Small intestine (tissue), 7 donors: Measurements from ENCODE around the gene SGMS1. TPM values are rescaled to one million over a fixed set of nuclear protein-coding genes. Genes with fewer than 3 reads are reported as not detected.
"Not testable (repeated sequence)": the region's sequence is repeated elsewhere in the genome, so short reads cannot be mapped to it uniquely, and the experiment has no call there.

ENCODE experiments used
- DNase-seq, 2 donors: peaks; one replicate each; pipeline versions ENCODE4 v3.0.0 to v3.0.0-alpha.2; 2013
- FAIRE-seq: peaks from 2 replicates; lab custom pipeline; 2012; peaks lifted over from hg19 to GRCh38; lab: Jason Lieb, UNC
- H3K27ac ChIP-seq, 3 donors: one replicate each; pipeline ENCODE4 v1.5.1; 2013; ENCODE audit warnings: low read length in 2 of 3, mild to moderate bottlenecking in 2 of 3, control low read depth in 1 of 3, inconsistent platforms in 1 of 3, low read depth in 1 of 3, moderate library complexity in 1 of 3
- H3K27me3 ChIP-seq, 3 donors: one replicate each; pipeline ENCODE4 v1.6.1; 2013; ENCODE audit warnings: low read length in 3 of 3, inconsistent platforms in 1 of 3; ENCODE audit not compliant: control insufficient read depth in 3 of 3, insufficient read depth in 3 of 3
- H3K36me3 ChIP-seq, 3 donors: one replicate each; pipeline ENCODE4 v1.6.1; 2013; ENCODE audit warnings: low read length in 3 of 3, inconsistent platforms in 1 of 3, low read depth in 1 of 3, mild to moderate bottlenecking in 1 of 3, moderate library complexity in 1 of 3; ENCODE audit not compliant: control insufficient read depth in 3 of 3, insufficient read depth in 2 of 3
- H3K4me1 ChIP-seq, 3 donors: one replicate each; pipeline ENCODE4 v1.6.1; 2013; ENCODE audit warnings: low read length in 2 of 3, inconsistent platforms in 1 of 3, low read depth in 1 of 3, mild to moderate bottlenecking in 1 of 3, moderate library complexity in 1 of 3; ENCODE audit not compliant: control insufficient read depth in 3 of 3, insufficient read depth in 2 of 3
- H3K4me3 ChIP-seq, 3 donors: one replicate each; pipeline ENCODE4 v1.5.1; 2013; ENCODE audit warnings: low read length in 3 of 3, control low read depth in 1 of 3, inconsistent platforms in 1 of 3, low read depth in 1 of 3, mild to moderate bottlenecking in 1 of 3, moderate library complexity in 1 of 3
- H3K9me3 ChIP-seq, 2 donors: one replicate each; pipeline ENCODE4 v1.6.1; 2013; ENCODE audit warnings: low read depth in 1 of 2, low read length in 1 of 2; ENCODE audit not compliant: control insufficient read depth in 2 of 2, insufficient read depth in 1 of 2
- WGBS, 3 donors: extraction: QIAGEN DNeasy Blood & Tissue Kit; methylation state at CpG; one replicate each; pipeline ENCODE4 v1.1.7; 2013; 5-methylcytosine and 5-hydroxymethylcytosine counted together
- polyA plus RNA-seq, 4 donors: library from polyadenylated mRNA; stranded (reverse) in 3 of 4; unstranded in 1 of 4; fragments of 200-250 nt in 3 of 4; fragments of 120-200 nt in 1 of 4; gene quantifications; one replicate each; pipeline versions ENCODE4 v1.2.1 to v1.2.3, GENCODE V29; 2013
- donor health status: healthy with polysubstance abuse.
- donor health status: control.
- donor health status: control.
- donor health status: Bipolar disorder and iron deficiency.
- donor health status: healthy.

Gene SGMS1
- polyA plus RNA-seq, 4 donors: 7.6 to 28.2 (median 11.4) TPM

DNA sequence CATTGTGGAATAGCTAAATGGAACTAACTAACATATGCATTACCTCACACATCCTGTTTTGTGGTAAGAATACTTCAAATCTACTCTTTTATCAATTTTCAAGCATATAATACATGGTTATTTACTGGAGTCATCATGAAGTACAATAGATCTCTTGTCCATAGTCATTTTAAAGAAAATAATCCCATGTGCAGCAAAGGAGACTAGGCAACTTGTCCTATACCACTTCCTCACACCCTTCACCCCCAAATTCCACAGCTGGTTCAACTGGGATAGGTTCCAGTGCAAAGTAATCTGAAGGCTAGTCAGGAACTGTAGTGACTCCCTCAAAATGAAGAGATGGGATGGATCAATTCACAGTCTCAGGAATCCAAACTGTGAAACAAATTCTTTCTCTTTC lies 176.1 kb downstream of the SGMS1 start:
- FAIRE-seq: no peak

DNA sequence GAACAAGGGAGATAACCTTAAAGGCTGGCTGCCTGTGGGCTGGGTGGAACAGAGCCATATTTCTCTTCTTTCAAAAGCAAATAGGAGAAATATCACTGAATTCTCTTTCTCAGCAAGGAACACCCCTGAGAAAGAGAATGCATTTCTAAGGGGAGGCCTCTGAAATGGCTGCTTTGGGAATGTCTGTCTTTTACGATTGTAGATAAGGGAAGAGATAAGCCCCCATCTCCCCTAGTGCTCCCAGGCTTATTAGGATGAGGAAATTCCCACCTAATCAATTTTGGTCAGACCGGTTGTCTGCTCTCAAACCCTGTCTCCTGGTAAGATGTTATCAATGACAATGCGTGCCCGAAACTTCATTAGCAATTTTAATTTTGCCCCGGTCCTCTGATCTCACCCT lies 178.0 kb downstream of the SGMS1 start:
- H3K9me3 ChIP-seq, H3K4me1 ChIP-seq, H3K27me3 ChIP-seq, FAIRE-seq, H3K36me3 ChIP-seq, DNase-seq, H3K4me3 ChIP-seq, H3K27ac ChIP-seq: not testable (repeated sequence)
- WGBS, 3 donors: 89 to 99% (median 94%) methylated on average over 5 of the region's 5 CpGs

More for the DNA sequence above, 176.1 kb downstream of the SGMS1 start:
- no peak overlapping the region for H3K27ac ChIP-seq
- H3K27me3 ChIP-seq: no peaks in the 10 kb centered on the region
- H3K36me3 ChIP-seq: peaks cover 0 to 2% (median 0%) of the 10 kb centered on the region in 3 donors
- H3K9me3 ChIP-seq: peaks cover 0 to 7% of the 10 kb centered on the region in 2 donors
- no peaks in the 10 kb centered on the region for H3K4me1 ChIP-seq
- no peak overlapping the region for H3K4me3 ChIP-seq
- DNase-seq: no peak

DNA sequence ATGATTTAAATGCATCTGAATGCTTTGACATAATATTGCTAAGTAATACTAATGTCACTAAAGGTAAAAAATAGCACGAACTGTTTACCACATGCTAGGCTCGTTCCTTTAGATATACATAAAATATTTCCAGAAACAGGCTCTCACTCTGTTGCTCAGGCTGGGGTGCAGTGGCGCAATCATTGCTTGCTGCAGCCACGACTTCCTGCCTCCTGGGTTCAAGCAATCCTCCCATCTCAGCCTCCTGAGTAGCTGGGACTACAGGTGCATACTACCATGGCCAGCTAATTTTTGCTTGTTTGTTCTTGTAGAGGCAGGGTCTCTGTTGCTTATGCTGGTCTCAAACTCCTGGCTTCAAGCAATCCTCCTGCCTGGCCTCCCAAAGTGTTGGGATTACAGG lies 183.3 kb downstream of the SGMS1 start:
- no peaks in the 10 kb centered on the region for H3K27me3 ChIP-seq
- 79 to 91% (median 79%) methylated on average over 4 of the region's 4 CpGs for WGBS, 3 donors
- no peak overlapping the region for H3K4me3 ChIP-seq
- H3K27ac ChIP-seq: no peak overlapping the region
- H3K36me3 ChIP-seq: no peaks in the 10 kb centered on the region
- no peaks in the 10 kb centered on the region for H3K9me3 ChIP-seq
- no peaks in the 10 kb centered on the region for H3K4me1 ChIP-seq
- no peak for DNase-seq
- FAIRE-seq: no peak

DNA sequence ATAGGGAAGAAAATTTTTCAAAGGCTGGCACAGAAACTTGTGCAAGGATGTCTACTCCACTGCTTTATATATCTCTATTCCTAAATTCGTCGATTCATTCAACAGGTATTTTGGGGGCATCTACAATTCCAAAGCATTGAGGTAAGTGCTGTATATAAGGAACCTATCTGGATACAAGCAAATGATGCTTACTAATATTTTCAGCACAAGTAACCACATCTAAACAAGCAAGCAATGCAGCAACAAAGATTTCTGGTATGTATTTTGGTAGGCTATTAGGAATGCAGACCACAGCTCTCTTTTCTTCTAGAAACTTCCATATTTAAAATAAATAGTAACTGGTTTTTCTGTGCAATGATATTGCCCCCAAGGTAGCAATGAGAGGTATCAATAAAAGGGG lies 183.9 kb downstream of the SGMS1 start:
- Histone ChIP-seq H3K27ac (no peak overlapping the region), H3K36me3 (no peaks in the 10 kb centered on the region), H3K27me3 (no peaks in the 10 kb centered on the region), H3K4me3 (no peak overlapping the region), H3K9me3 (no peaks in the 10 kb centered on the region), H3K4me1 (no peaks in the 10 kb centered on the region)
- FAIRE-seq (no peak), DNase-seq (no peak)
- 92 to 100% (median 98%) methylated on average over 2 of the region's 2 CpGs for WGBS, 3 donors

DNA sequence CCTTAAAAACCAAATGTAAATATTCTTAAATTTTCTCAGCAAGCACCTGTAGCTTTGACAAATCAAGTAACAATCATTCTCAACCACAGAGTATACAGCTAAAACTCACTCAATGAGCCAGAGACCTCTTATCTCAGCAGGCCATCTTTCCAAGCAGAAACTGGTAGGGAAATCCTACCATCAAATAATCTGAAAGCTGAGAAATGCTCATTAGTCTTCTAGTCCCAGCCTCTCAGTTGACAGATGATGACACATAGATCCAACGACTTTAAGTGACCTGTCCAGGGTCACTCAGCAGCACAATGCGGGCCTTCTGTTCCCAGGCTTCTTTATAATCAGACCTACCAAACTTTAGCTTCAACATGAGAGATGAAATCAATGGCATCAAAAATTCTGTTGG lies 184.6 kb downstream of the SGMS1 start:
- Histone ChIP-seq H3K4me3 (no peak overlapping the region), H3K36me3 (no peaks in the 10 kb centered on the region), H3K4me1 (no peaks in the 10 kb centered on the region), H3K27ac (no peak overlapping the region), H3K27me3 (no peaks in the 10 kb centered on the region), H3K9me3 (no peaks in the 10 kb centered on the region)
- no peak for DNase-seq
- FAIRE-seq: no peak
- 78 to 87% (median 87%) methylated on average over 2 of the region's 2 CpGs for WGBS, 3 donors

DNA sequence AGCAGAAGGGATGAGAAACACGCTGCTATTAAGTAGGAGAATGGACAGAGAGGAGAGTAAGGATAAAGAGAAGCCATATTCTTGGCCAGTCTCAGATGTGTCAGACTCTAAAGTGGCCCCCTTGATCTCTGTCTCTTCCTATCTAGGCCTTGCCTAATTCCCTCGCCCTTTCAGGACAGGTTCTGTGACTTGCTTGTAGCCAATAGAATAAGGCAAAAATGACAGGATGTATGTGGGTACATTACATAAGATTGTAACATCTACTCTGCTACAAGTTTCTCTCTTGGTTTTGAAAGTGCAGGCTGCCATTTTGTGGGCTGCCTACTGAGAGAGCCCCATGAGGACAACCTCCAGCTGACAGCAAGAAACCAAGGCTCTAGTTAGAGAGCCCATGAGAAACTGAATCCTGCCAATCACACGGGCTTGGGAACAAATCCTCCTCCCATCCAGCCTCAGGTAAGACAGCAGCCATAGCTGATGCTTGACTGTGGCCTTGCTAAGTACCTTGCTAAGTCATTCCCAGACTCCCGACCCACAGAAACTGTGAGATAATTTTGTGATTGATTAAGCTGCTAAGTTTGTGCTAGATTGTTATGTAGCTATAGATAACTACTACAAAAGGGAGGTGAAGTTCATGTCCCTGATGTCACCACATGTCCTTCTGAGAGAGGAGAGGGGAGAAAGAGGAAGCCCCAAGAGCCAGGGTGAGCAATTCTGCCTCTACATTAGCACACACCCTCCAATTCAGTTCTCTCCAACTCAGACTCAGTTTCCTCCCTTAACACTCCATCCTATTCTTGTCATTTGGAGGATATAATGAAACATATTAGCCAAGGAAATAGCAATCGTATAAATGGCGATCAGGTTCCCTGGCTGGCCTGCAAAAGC lies 185.5 kb downstream of the SGMS1 start:
- Histone ChIP-seq H3K27me3 (no peaks in the 10 kb centered on the region), H3K9me3 (no peaks in the 10 kb centered on the region), H3K27ac (no peak overlapping the region), H3K4me3 (no peak overlapping the region), H3K4me1 (no peaks in the 10 kb centered on the region), H3K36me3 (no peaks in the 10 kb centered on the region)
- WGBS, 3 donors: 88 to 96% (median 94%) methylated on average over 6 of the region's 6 CpGs
- DNase-seq (no peak), FAIRE-seq (no peak)

DNA sequence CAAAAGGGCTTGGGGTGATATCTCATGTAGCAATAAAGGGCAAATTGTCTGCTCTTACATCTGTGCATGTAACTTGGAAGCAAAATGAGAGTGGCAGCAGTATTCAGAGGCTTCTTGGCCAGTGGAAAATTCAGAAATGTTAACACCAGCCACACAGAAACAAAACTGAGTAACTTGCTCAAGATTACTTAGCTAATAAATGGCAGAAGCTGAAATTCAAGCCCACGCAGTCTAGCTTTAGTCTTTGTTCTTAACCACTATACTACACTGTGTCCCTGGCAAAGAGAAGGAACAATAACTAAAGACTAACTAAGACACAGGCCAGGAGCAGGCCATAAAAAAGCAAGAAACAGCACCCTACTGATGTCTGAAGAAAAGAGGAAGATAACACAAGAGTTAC lies 186.5 kb downstream of the SGMS1 start:
- no peak for DNase-seq
- 85 to 96% (median 92%) methylated on average over 1 of the region's 1 CpG for WGBS, 3 donors
- FAIRE-seq: no peak
- no peaks in the 10 kb centered on the region for H3K36me3 ChIP-seq
- H3K27me3 ChIP-seq: no peaks in the 10 kb centered on the region
- H3K9me3 ChIP-seq: no peaks in the 10 kb centered on the region
- no peak overlapping the region for H3K4me3 ChIP-seq
- H3K4me1 ChIP-seq: no peaks in the 10 kb centered on the region
- H3K27ac ChIP-seq: no peak overlapping the region

DNA sequence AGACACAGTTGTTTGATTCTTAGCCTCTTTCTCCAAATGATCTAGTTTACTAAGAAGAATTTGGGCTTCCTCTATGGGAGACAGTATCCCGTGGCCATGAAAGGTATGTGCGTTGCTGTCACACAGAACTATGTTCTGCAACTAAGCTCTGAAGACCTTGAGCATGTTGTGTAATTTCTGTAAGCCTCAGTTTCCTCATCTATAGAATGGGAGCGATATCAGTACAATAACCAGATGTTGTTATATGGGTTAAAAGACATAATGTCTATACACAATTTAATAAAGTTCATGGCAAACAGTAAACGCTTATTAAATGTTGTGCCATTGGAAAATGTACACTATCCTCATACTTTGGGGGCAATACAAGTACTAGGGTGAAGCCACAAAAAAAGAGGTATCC lies 187.0 kb downstream of the SGMS1 start:
- Histone ChIP-seq H3K4me3 (no peak overlapping the region), H3K27ac (no peak overlapping the region), H3K36me3 (no peaks in the 10 kb centered on the region), H3K4me1 (no peaks in the 10 kb centered on the region), H3K9me3 (no peaks in the 10 kb centered on the region), H3K27me3 (no peaks in the 10 kb centered on the region)
- 94 to 96% (median 95%) methylated on average over 4 of the region's 4 CpGs for WGBS, 3 donors
- FAIRE-seq (no peak), DNase-seq (no peak)
